Brain pericyte (primary cell): ENCODE data around the gene LRRC45.
A peak's percentile ranks its signal among the peaks of the same experiment; 100 is the strongest.
"Not testable (repeated sequence)": the region's sequence is repeated elsewhere in the genome, so short reads cannot be mapped to it uniquely, and the experiment has no call there.

Source experiments
- DNase-seq: peaks from one replicate; pipeline ENCODE4 v3.0.0-alpha.2; 2012; ENCODE audit warnings: low read depth, low spot score

Gene LRRC45

DNA sequence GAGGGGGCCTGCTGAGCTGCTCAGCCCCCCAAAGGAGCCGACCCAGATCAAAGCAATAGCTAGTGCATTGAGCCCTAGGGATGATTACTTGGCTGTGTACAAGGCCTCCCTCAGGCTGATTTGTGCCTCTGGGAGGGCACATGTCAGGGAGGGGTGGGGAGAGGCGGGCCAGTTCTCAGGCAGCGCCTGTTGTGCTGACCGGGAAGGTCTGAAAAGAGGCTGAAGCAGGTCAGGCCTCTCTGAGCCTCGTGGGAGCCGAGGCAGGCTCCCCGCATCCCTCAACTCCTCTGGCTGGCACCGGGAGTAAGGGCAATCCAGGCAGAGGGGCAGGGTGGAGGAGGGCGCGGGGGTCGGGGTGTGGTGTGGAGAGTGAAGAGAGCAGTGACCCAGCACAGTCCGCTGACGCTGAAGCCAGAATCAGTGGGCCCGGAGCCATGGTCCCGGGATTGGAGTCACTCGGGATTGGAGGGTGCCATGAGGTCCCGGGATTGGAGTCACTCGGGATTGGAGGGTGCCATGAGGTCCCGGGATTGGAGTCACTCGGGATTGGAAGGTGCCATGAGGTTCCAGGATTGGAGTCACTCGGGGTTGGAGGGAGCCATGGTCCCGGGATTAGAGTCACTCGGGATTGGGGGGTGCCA is 11.4 kb downstream of the LRRC45 start:
- no peak for DNase-seq

- DNase-seq: no peak
These were observed 12.4 kb downstream of the LRRC45 start for GRCh38 chr17:82035488-82035887.

- DNase-seq: no peak
These were observed 13.0 kb downstream of the LRRC45 start for GRCh38 chr17:82035956-82036633.

GRCh38 chr17:82036634-82037091 is 13.6 kb downstream of the LRRC45 start:
- no peak for DNase-seq

DNA sequence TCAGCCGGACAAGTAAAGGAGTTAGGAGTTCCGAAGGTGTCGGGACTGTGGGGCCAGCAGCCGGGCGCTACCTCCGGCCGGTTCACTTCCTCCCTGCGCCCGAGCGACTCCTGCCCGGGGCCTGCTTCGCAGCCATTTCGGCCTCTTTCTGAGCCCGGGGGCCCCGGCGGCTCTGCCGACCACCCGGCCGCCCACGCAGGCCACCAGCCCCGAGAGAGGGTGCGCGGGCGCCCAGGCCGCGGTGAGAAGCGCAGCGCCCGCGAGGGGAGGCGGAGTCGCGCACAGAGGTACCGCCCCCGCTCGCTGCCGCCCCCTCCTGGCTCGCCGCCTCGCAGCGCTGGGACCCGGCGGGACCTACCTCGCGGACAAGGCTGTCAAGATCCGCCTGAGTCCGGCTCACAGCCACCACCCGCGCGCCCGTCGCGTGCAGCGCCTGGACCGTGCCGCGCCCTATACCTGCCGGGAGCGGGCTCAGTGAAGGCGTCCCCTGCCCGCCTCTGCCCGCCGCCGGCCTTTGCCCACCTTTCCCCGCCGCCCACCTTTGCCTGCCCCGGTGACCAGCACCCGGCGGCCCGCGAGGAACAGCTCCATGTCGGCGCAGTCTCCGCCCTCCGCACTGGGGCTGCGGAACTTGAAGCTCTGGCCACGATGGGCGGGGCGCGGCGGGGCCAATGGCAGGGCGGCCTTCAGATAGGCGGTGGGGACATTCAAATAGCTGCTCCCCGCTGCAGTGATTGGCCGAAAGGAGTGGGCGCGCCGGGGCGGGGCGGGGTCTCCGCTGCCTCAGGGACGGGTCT is 14.2 kb downstream of the LRRC45 start, which contains the start of gene DCXR:
TSS of gene DCXR (minus strand) at position 606 of the 797 bp plus-strand sequence. CDS start at position 591, 15 bp downstream.
- peak; percentile 83 for DNase-seq

DNA sequence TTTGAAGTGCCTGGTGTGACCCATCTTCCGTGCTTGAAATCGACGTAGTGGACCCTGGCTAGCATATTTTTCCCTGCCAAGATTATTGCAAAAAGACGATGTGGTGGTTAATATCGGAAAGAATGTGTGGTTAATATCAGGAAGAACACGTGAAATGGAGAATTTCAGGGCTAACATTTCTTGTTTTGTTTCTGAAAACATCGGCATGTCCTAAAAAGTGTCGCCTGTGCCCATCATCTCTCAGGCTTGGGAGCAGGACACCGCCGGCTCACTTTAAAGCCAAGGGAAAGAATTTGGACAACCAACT is 14.7 kb downstream of the LRRC45 start:
- DNase-seq: no peak

GRCh38 chr17:82038796-82039409 is 15.8 kb downstream of the LRRC45 start:
- not testable (repeated sequence) for DNase-seq

DNA sequence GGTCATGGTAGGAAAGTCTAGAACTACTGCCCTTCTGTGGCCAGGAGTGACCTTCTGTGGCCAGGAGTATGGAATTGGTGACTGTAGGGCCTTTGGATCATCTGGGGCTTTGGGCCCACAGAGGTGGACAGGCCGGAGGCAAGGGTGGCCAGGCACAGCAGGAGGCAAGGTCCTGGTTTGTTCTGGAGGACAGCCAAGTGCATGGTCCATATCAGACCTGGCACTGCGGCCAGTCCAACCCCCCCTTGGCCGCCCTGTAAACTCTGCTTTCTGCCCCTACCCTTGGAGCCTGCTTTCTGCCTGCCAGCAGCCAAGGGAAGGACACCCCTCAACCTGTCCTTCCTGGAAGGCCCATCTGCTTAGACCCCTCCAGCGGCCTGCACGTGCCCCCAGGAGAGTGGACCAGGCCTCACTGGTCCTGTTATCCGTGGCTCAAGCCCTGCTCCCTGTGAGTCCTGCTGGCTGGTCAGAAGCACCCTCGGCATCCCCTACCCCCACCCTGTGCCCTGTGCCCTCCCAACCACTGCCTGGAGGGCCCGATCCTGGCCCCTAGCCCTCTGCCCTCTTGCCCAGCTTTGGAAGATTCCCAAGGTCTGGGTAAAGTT is 16.7 kb downstream of the LRRC45 start:
- no peak for DNase-seq

DNA sequence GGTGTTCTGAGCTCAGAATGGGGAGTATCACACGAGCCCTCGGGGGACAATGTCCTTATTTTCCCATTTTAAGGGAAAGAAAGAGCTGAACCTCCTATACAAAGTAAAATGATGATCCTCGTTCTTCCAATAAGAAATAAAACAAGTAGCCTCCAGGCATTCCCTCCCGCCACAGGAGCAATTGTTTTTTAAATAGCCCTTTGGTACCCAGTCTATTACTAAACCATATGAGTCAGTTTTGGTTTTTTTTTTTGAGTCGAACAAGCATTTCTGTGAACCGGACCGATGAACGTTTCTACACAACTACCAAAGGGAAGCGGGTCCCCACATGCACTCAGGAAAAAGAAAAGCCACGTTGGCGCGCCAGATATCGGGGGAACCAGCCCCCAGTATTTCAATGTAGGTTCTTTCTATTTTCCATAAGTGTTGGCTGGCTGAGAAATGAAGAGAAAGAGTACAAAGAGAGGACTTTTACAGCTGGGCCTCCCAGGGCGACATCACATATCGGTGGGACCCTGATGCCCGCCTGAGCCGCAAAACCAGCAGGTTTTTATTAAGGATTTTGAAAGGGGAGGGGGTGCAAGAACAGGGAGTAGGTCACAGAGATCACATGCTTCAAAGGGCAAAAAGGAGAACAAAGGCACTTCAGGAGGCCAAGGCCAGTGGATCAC is 18.2 kb downstream of the LRRC45 start:
- DNase-seq: no peak

GRCh38 chr17:82042649-82043048 is 19.5 kb downstream of the LRRC45 start:
- DNase-seq: no peak

DNA sequence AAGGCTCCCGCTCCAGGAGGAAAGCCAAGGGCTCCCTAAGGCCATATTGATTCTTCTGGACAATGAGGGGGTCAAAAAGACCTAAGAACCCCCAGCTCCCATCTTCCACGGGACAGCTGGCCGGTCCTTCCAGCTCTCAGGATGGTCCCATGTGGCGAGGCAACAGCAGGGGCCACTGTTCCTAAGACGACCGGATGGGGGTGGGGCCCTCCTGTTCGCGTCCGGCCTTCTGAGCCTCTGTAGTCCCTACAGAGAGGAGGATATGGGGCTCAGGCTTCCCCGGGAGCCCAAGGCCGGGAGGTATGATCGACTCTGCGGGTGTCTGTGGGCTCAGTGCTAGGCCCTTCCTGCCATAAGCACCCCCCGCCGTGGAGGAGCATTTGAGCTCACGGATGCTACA is 20.4 kb downstream of the LRRC45 start:
- DNase-seq: no peak

- no peak for DNase-seq
These were observed 22.9 kb downstream of the LRRC45 start for GRCh38 chr17:82045936-82046484.

DNA sequence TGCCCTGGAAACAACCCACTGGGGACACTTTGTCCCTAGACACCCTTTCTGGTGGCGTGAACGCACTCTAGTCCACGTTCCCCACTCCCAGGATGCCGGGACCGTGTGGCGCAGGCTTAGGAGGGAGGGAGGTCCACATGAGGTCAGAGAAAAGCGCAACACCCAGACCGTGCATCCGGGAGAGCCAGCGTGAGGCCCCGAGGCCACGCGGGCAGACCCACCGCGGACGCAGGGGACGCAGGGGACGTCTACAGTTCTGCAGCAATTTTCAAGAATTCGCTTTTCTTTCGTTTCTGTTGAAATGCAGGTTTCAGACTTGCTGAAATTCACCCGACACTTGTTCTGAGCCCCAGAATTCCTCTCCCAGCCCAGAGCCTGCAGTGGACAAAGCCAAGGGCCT is 23.8 kb downstream of the LRRC45 start:
- no peak for DNase-seq

- no peak for DNase-seq
These were observed 24.3 kb downstream of the LRRC45 start for GRCh38 chr17:82047379-82047778.

GRCh38 chr17:82047914-82048570 is 24.9 kb downstream of the LRRC45 start:
- DNase-seq: no peak

- no peak for DNase-seq
These were observed 25.5 kb downstream of the LRRC45 start for GRCh38 chr17:82048571-82048971.

- DNase-seq: no peak
These were observed 26.0 kb downstream of the LRRC45 start for GRCh38 chr17:82049106-82049505.

GRCh38 chr17:82049521-82049971 is 26.4 kb downstream of the LRRC45 start:
- no peak for DNase-seq

GRCh38 chr17:82050152-82050760 is 27.2 kb downstream of the LRRC45 start:
- no peak for DNase-seq
